ENCODE measurements around the gene PDCD6IP.

The PDCD6IP gene

DNA sequence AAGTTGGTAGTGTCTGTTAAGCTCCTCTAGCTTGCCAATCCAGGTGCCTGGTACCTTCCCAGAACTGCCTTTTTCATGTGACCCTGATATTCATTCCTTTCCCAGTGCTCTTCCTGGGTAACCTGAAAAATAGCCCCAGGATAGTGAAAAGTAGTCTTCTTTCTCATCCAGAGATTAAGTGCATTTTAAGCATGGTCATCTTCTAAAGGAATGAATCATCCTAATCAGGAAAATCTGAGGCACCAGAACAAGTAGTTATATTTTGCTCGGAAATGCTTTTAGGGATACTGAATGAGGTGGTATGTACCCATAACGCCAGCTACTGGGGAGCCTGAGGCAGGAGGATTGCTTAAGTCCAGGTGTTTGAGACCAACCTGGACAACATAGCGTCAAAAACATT is 23.1 kb upstream of the PDCD6IP start:
- no peak overlapping the region for H3K27ac ChIP-seq (ENCODE audit: extremely low read depth, low read depth, low read length)
- no peaks in the 10 kb centered on the region for H3K4me1 ChIP-seq (ENCODE audit: control insufficient read depth, insufficient read depth, low read length)
- TF ChIP-seq TRIM28 (IDR thresholded peaks at IDR 0.05; ENCODE audit: borderline replicate concordance, low read length) (no peak), ZNF37A (tag by site-specific recombination; IDR thresholded peaks at IDR 0.05) (no peak), ZNF521 (tag by site-specific recombination; IDR thresholded peaks at IDR 0.05) (no peak), ZNF248 (tag by site-specific recombination; IDR thresholded peaks at IDR 0.05) (no peak), ZBTB8A (tag by site-specific recombination; IDR thresholded peaks at IDR 0.05) (no peak), ZNF529 (tag by site-specific recombination; IDR thresholded peaks at IDR 0.05; ENCODE audit: insufficient replicate concordance) (no peak), ZNF362 (tag by site-specific recombination; IDR thresholded peaks at IDR 0.05) (no peak), ZBTB26 (tag by site-specific recombination; optimal IDR thresholded peaks at IDR 0.05) (no peak), ZNF624 (tag by site-specific recombination; IDR thresholded peaks at IDR 0.05) (no peak), KLF9 (tag by site-specific recombination; IDR thresholded peaks at IDR 0.05; ENCODE audit: low read depth) (no peak), ZNF416 (tag by site-specific recombination; IDR thresholded peaks at IDR 0.05) (no peak), ZNF398 (tag by site-specific recombination; IDR thresholded peaks at IDR 0.05) (no peak), ELK4 (IDR thresholded peaks at IDR 0.05; ENCODE audit: borderline replicate concordance, low read depth, low read length) (no peak), ZNF140 (tag by site-specific recombination; IDR thresholded peaks at IDR 0.05) (no peak), YY2 (tag by site-specific recombination; IDR thresholded peaks at IDR 0.05) (no peak), ZNF843 (tag by site-specific recombination; IDR thresholded peaks at IDR 0.05) (no peak), ZNF639 (tag by site-specific recombination; IDR thresholded peaks at IDR 0.05) (no peak), ZBTB1 (tag by site-specific recombination; IDR thresholded peaks at IDR 0.05) (no peak)
- TF ChIP-seq, protein P1, sequence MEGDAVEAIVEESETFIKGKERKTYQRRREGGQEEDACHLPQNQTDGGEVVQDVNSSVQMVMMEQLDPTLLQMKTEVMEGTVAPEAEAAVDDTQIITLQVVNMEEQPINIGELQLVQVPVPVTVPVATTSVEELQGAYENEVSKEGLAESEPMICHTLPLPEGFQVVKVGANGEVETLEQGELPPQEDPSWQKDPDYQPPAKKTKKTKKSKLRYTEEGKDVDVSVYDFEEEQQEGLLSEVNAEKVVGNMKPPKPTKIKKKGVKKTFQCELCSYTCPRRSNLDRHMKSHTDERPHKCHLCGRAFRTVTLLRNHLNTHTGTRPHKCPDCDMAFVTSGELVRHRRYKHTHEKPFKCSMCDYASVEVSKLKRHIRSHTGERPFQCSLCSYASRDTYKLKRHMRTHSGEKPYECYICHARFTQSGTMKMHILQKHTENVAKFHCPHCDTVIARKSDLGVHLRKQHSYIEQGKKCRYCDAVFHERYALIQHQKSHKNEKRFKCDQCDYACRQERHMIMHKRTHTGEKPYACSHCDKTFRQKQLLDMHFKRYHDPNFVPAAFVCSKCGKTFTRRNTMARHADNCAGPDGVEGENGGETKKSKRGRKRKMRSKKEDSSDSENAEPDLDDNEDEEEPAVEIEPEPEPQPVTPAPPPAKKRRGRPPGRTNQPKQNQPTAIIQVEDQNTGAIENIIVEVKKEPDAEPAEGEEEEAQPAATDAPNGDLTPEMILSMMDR (tag by site-specific recombination; IDR thresholded peaks at IDR 0.05), result no peak
- TF ChIP-seq, protein P2, sequence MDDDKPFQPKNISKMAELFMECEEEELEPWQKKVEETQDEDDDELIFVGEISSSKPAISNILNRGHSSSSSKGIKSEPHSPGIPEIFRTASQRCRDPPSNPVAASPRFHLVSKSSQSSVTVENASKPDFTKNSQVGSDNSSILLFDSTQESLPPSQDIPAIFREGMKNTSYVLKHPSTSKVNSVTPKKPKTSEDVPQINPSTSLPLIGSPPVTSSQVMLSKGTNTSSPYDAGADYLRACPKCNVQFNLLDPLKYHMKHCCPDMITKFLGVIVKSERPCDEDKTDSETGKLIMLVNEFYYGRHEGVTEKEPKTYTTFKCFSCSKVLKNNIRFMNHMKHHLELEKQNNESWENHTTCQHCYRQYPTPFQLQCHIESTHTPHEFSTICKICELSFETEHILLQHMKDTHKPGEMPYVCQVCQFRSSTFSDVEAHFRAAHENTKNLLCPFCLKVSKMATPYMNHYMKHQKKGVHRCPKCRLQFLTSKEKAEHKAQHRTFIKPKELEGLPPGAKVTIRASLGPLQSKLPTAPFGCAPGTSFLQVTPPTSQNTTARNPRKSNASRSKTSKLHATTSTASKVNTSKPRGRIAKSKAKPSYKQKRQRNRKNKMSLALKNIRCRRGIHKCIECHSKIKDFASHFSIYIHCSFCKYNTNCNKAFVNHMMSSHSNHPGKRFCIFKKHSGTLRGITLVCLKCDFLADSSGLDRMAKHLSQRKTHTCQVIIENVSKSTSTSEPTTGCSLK (tag by site-specific recombination; IDR thresholded peaks at IDR 0.05), result no peak
- H3K36me3 ChIP-seq (ENCODE audit: control insufficient read depth in 2 of 2, insufficient read depth in 1 of 2, low read length in 2 of 2), result no peaks in the 10 kb centered on the region
- ChIA-PET POLR2A (no interaction called here), CTCF (interaction anchor here (0.5 to 2.6 kb wide), 9 partner anchors 11 to 644 kb away, joined by 3 to 16 read pairs (median 5); no protein-coding TSS in a partner anchor)
- no peak overlapping the region for H3K4me3 ChIP-seq (ENCODE audit: low read depth, low read length)
- H3K9me3 ChIP-seq (ENCODE audit: control insufficient read depth, insufficient read depth, low read depth, low read length), result no peaks in the 10 kb centered on the region
